ENCODE data around the gene DENND2A.
"Not testable (repeated sequence)": the region's sequence is repeated elsewhere in the genome, so short reads cannot be mapped to it uniquely, and the experiment has no call there.

DENND2A gene

GRCh38 chr7:140673774-140674155, 33.2 kb upstream of the DENND2A start:
- no peak for DNase-seq

- DNase-seq: no peak
Measured at GRCh38 chr7:140673063-140673773, 32.6 kb upstream of the DENND2A start.

GRCh38 chr7:140672382-140673062, 31.9 kb upstream of the DENND2A start, which contains the start of gene ADCK2:
ADCK2 (plus strand) TSS chr7:140672945; CDS start chr7:140673331, 386 bp downstream.
- DNase-seq: no peak

GRCh38 chr7:140671966-140672365, 31.4 kb upstream of the DENND2A start:
- no peak for DNase-seq

DNA sequence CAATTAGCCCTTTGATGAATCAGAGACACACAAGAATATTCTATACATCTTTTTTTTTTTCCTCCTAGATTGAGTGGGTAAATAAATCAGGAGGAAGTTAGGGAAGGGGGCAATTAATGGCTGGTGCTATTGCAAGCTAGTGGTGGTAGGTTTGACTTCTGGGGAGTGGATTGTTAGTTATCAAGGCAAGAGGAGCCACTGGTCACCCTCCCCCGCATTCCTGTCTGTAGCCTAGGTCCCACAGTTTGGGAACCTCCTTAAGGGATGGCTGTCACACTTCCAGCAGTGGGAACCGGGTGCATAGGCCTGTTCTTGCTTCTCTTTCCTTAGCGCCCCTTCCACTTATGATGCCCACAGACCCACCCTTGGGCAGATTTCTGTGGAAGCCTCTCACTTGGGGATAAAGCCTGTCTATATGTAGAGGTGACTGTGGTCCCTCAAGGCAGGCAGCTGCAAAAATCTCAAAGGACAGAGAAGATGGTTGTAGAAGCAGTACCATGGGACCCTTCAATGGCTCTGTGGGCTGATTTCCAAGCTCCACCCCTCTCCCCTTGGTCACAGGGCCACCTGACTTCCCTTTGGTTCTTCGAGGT, 29.8 kb upstream of the DENND2A start:
- DNase-seq: no peak

DNA sequence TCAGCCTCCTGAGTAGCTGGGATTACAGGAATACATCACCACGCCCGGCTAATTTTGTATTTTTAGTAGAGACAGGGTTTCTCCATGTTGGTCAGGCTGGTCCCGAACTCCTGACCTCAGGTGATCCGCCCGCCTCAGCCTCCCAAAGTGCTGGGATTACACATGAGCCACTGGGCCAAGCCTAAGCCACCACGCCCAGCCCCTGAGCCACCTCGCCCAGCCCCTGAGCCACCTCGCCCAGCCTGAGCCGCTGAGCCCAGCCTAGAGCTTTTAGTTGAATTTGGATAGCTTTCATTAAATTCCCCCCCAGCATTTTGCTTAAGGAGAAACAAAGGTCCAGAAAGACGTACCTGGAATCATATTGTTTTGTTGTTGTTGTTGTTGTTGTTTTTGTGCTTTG, 29.2 kb upstream of the DENND2A start:
- not testable (repeated sequence) for DNase-seq

- no peak for DNase-seq
Measured at GRCh38 chr7:140669352-140669751, 28.7 kb upstream of the DENND2A start.

GRCh38 chr7:140668641-140669040, 28.0 kb upstream of the DENND2A start:
- DNase-seq: no peak

DNA sequence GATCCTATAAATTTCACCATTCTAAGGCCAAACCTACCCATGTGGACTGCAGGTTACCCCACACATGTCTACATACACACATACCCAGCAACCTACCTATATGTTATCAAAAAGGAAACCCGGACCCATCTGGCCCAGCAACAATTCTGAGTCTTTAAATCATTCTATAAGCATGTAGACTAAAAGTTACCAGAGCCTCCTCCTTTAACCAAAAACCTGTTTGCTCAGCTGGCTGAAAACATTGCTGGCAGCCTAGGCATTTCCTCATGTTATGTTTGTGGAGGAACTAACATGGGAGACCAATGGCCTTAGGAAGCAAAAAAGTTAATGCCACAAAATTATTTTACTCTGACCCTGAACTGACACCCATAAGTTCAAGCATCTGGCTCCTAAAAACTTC, 26.9 kb upstream of the DENND2A start:
- no peak for DNase-seq

DNA sequence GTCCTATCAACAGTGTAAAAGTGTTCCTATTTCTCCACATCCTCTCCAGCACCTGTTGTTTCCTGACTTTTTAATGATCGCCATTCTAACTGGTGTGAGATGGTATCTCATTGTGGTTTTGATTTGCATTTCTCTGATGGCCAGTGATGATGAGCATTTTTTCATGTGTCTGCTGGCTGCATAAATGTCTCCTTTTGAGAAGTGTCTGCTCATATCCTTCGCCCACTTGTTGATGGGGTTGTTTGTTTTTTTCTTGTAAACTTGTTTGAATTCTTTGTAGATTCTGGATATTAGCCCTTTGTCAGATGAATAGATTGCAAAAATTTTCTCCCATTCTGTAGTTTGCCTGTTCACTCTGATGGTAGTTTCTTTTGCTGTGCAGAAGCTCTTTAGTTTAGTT, 22.3 kb upstream of the DENND2A start:
- DNase-seq: not testable (repeated sequence)

DNA sequence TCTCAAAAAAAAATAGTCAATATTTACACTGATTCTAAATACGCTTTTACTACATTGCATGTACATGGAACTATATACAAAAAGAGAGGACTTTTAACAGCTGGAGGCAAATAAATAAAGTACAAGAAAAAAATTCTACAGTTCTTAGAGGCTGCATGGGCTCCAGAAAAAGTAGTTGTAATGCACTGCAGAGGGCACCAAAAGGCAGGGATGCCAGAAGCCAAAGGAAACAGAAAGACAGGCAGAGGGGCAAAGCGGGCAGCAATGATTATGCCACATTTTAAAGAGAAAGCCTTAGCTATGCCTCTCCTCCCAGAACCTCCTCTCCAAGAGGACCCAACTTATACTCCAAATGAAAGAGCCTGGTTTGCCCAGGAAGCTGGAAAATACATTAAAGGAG, 20.5 kb upstream of the DENND2A start:
- no peak for DNase-seq

DNA sequence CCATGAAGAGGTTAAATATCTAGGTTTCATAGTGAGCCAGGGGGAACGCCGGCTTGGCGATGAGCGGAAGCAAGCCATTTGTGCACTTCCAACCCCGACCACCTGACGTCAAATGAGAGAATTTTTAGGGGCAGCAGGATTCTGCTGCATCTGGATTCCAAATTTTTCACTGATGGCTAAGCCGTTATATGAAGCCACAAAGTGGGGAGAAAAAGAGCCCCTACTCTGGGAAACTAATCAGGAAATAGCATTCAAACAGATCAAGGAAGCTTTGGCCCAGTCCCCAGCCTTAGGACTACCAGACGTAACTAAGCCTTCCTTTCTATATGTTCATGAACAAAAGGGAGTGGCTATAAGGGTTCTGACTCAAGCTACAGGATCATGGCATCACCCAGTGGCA, 19.2 kb upstream of the DENND2A start:
- DNase-seq: no peak

GRCh38 chr7:140657891-140658290, 17.3 kb upstream of the DENND2A start:
- no peak for DNase-seq

DNA sequence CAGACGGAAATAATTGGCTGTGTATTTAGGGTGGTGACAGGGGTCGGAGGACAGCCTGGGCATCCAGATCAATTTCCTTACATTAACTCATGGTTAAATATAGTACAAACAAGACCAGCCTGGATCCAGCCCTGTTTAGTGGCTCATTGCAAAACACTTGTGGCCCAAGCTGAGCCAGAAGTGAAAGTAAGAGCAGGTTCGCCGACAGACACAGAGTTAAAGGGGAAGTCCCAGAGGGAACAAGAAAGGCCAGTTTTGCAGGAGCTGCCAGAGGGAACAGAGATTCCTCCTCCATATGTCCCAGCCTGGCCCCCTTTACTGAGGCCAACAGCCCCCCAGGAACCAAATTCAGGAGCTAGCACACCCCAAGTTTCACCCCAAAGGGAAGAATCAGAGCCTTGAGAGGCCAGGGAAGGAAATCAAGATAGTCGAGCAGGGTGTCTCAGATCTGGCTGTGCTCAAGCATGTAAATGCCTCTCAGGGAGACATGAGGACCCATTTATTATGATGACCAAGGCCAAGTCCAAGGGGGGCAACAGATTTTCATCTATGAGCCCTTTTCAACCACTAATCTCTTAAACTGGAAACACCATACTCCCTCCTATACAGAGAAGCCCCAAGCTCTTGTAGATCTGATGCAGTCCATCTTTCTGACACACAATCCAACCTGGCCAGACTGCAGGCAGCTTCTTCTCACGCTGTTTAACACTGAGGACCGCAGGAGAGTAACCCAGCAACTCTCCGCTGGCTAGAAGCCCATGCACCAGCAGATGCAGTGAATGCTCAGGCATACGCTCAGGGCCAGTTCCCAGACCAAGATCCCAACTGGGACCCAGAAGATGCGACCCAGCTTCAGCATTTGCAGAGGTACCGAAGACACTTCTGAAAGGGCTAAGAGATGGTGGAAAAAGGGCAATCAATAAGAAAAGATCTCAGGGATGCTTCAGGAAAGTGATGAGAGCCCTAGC, 16.2 kb upstream of the DENND2A start:
- DNase-seq: no peak

DNA sequence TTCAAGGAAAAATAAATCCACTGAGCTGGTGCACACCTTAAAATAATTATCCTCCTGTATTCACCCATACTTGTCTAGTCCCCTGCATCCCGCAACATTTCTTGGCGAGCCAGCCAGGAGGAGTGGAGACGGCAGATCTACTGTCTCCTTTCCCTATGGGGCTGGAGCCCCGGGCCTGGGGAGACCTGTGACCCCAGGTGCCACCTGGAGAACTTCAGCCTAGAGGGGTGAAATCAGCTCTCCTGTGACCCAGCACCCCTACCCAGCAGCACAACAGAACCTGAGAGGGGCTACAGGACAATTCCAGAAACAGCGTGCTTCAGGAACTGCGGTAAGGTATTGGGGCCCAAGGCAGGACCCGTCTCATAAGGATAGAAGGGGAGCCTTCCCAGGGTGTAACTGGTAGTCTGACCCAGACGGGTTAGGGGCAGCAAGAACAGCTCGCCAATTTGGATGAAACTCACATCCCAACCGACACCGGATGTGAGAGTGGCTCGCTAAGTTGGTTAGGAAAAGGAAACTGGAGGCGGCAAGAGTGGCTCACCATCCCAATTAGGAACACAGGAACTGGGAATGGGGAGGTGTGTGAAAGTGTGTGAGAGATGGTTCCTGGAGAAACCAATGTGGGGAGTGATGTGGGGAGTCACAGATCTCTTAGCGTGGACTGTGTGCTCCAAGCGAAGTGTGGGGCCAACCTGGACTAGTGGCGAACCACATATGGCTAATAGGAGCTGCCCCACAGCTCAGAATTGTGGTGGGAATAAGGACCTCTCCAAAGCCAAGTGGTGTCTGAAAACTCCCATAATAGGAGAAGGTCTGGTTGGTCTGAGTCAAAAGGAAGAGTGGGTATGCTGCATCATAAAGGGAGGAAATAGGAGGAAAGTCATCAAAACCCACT, 15.1 kb upstream of the DENND2A start:
- DNase-seq: no peak

GRCh38 chr7:140654661-140655060, 14.0 kb upstream of the DENND2A start:
- no peak for DNase-seq

DNA sequence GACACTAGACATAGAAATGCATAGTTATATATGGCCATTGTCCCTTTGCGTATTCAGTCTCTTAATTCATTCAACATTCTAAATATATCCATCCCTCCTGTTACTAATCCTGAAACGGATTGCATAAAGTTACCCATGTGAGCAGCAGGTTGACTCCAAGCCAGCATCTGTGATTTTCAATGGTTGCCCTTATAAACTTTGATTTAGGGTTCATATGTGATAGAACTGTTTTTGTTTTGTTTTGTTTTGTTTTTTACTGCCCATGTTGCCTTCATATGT, 13.4 kb upstream of the DENND2A start:
- no peak for DNase-seq

- no peak for DNase-seq
Measured at GRCh38 chr7:140653319-140654108, 12.9 kb upstream of the DENND2A start.

DNA sequence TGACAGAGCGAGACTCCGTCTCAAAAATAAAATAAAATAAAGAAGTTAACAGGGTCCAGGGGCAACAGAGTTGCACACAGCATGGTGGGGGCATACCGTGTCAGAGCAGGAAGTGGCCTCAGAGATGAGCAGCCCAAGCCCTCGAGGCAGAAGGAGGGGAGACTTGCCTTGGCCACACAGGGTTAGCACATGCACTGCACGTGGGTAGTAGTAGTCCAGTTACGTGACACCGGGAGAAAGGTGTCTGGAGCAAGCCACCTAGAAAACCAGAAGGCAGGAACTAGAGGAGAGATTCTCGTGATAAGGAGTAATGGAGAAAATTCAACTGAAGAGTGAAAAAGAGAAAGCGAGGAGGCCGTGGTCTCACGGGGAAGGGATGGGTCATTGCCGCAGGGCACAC, 9.8 kb upstream of the DENND2A start:
- no peak for DNase-seq

DNA sequence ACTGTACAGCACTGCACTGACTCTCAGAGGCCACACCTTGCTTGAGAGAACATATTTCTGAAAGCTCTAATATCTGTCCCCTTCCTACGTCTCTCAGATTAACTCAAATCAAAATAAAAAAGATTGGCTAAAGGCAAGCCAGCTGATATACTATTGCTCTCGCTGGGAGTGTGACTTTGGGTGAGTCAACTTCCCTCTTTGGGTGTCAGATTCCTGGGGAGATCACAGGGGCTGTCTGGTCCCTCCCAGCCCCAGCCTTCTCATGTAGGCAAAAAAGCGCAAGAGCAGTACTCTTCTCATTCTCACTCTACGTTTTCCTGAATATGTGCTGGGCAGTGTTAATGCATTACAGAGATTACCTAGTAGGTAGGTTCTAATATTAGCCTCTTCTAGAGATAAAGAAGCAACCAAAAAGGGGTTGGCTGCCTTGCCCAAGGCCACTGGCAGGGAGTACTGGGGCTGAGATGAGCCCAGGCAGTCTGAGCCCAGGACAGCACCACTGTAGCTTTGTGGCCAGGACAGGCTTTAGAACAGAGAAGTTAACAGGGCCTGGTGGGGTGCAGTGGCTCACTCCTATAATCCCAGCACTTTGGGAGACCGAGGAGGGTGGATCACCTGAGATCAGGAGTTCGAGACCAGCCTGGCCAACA, 9.1 kb upstream of the DENND2A start:
- no peak for DNase-seq
